HepG2 (cell line): ENCODE data around the gene UBA6. TPM values are rescaled to one million over a fixed set of nuclear protein-coding genes. Genes with fewer than 3 reads are reported as not detected.

Source experiments
- CCAR2 ChIP-seq: fragments of 200-400 bp; formaldehyde crosslinking; optimal IDR thresholded peaks from 2 replicates; pipeline ENCODE3; 2018; ENCODE audit warnings: low read depth, mild to moderate bottlenecking, low read length, moderate library complexity
- GATAD1 ChIP-seq: IDR thresholded peaks from 2 replicates; pipeline ENCODE4 v1.6.1; 2016; ENCODE audit warnings: missing genetic modification reagents, missing compliant biosample characterization
- HMG20B ChIP-seq: conservative IDR thresholded peaks from 2 replicates; pipeline ENCODE4 v1.6.1; 2016; ENCODE audit warnings: missing genetic modification reagents, missing compliant biosample characterization
- MEIS1 ChIP-seq: sonication (generic); formaldehyde crosslinking; IDR thresholded peaks from 2 replicates; pipeline ENCODE4 v1.9.0; 2021; ENCODE audit warnings: mild to moderate bottlenecking, missing genetic modification reagents, moderate library complexity, borderline replicate concordance
- NFYB ChIP-seq: sonication (generic); formaldehyde crosslinking; IDR thresholded peaks from 2 replicates; pipeline ENCODE4 v1.4.0; 2020; ENCODE audit warnings: missing genetic modification reagents
- NFYC ChIP-seq: IDR thresholded peaks from 2 replicates; pipeline ENCODE4 v1.6.1; 2016; ENCODE audit warnings: missing genetic modification reagents, missing compliant biosample characterization
- PHF20 ChIP-seq: sonication (generic); formaldehyde crosslinking; IDR thresholded peaks from 2 replicates; pipeline ENCODE4 v1.5.0; 2020; ENCODE audit warnings: mild to moderate bottlenecking, missing genetic modification reagents
- PITX1 ChIP-seq: sonication (generic); formaldehyde crosslinking; IDR thresholded peaks from 2 replicates; pipeline ENCODE4 v1.5.1; 2020; ENCODE audit warnings: mild to moderate bottlenecking, missing genetic modification reagents
- RXRB ChIP-seq: IDR thresholded peaks from 2 replicates; pipeline ENCODE4 v1.6.1; 2016; ENCODE audit warnings: borderline replicate concordance, missing genetic modification reagents, missing compliant biosample characterization
- TEAD3 ChIP-seq: optimal IDR thresholded peaks from 2 replicates; pipeline ENCODE3; 2016; ENCODE audit warnings: borderline replicate concordance
- ZMYM4 ChIP-seq: sonication (generic); formaldehyde crosslinking; IDR thresholded peaks from 2 replicates; pipeline ENCODE4 v1.8.1; 2023; ENCODE audit warnings: mild to moderate bottlenecking, missing genetic modification reagents
- ZNF138 ChIP-seq: sonication (generic); formaldehyde crosslinking; IDR thresholded peaks from 2 replicates; pipeline ENCODE4 v1.5.0; 2020; ENCODE audit warnings: mild to moderate bottlenecking, low read depth, missing genetic modification reagents
- polyA plus RNA-seq, 8 experiments: library from polyadenylated mRNA; depleted of rRNA in 3 of 8; stranded (reverse) in 7 of 8; unstranded in 1 of 8; fragments of >200 nt; fragmentation: Illumina TruSeq in 4 of 8; extraction: Trizol in 4 of 8; gene quantifications; 2 replicates each; pipeline versions ENCODE4 v1.2.1 to v1.2.3, GENCODE V29; 2011 to 2016; ENCODE audit warnings: low read depth in 4 of 8, missing spikeins in 1 of 8, mixed read lengths in 1 of 8; ENCODE audit not compliant: insufficient read depth in 1 of 8
- total RNA-seq, 5 experiments: library from RNA; depleted of rRNA; stranded (reverse); fragments of >200 nt; fragmentation: Illumina TruSeq; extraction: Trizol; gene quantifications; 2 replicates each; pipeline ENCODE4 v1.2.3, GENCODE V29; 2016; ENCODE audit warnings: low read depth in 1 of 5
- TF ChIP-seq, protein P1 (sequence below): sonication (generic); formaldehyde crosslinking; IDR thresholded peaks from 2 replicates; pipeline ENCODE4 v1.4.0; 2020; ENCODE audit warnings: missing genetic modification reagents
- TF ChIP-seq, protein P2 (sequence below): IDR thresholded peaks from 2 replicates; pipeline ENCODE4 v1.6.1; 2016; ENCODE audit warnings: missing compliant biosample characterization, missing genetic modification reagents, borderline replicate concordance
- TF ChIP-seq, protein P3 (sequence below): conservative IDR thresholded peaks from 2 replicates; pipeline ENCODE4 v1.6.1; 2018; ENCODE audit warnings: missing genetic modification reagents
- TF ChIP-seq, protein P4 (sequence below): sonication (generic); formaldehyde crosslinking; IDR thresholded peaks from 2 replicates; pipeline ENCODE4 v1.4.0; 2020; ENCODE audit warnings: missing genetic modification reagents; ENCODE audit errors: not compliant biosample characterization
- TF ChIP-seq, protein P5 (sequence below): IDR thresholded peaks from 2 replicates; pipeline ENCODE4 v1.6.1; 2016; ENCODE audit warnings: low read depth, missing genetic modification reagents, missing compliant biosample characterization
- TF ChIP-seq, protein P6 (sequence below): sonication (generic); formaldehyde crosslinking; IDR thresholded peaks from 2 replicates; pipeline ENCODE4 v1.4.0; 2020; ENCODE audit warnings: mild to moderate bottlenecking, missing genetic modification reagents

UBA6 gene
- total and polyA plus RNA-seq, 2 of the 13 experiments (the other 11 are each of a cell fraction or from before 2014, with no cell fraction given): 33.3 to 75.4 TPM

DNA sequence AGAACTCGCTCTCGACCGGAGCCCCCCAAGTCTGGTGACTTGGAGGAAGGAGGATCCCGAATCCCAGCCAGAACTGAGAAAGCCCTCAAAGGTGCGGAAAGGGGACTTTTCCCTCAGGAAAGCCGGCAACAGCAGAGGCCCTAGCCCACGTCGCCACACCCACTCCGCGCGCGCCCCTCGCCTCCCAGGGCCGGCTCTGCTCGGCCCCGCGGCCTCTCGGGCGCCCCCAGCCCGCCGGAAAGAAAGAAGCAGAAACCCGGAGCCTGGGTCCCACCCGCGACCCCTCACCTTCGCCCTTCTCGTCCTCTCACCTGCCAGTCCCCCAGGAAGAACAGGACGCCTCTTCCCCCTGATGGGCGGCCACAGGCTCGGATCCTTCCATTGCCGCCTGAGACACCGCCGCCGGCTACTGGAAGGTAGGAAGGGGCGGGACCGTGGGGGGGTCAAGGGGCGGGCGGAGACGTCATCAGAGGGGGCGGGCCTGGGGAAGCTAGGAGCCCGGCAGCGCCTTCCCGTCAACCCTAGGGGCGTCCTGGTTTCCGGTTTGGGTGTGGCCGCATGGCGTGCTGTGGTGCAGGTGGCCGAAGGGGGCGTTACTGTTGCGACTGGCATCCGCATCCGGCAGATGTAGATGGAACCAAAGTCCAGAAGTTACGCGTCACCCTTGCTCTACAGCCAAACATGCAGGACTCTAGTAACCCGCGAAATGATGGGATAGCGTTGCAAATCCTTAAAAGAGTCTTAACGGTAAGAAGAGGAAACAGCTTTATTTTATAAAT, at the start of gene UBA6 (continued):
- TF ChIP-seq, protein P1, sequence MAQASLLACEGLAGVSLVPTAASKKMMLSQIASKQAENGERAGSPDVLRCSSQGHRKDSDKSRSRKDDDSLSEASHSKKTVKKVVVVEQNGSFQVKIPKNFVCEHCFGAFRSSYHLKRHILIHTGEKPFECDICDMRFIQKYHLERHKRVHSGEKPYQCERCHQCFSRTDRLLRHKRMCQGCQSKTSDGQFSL (CRISPR knock-in tag): no peak
- peak; percentile 64 for TF ChIP-seq NFYB (CRISPR knock-in tag)
- peak; percentile 26; the same call in 1 of the 2 replicates for TF ChIP-seq PITX1 (CRISPR knock-in tag)
- no peak for TF ChIP-seq CCAR2
- peak; percentile 85 for TF ChIP-seq TEAD3 (CRISPR knock-in tag)
- TF ChIP-seq, protein P2, sequence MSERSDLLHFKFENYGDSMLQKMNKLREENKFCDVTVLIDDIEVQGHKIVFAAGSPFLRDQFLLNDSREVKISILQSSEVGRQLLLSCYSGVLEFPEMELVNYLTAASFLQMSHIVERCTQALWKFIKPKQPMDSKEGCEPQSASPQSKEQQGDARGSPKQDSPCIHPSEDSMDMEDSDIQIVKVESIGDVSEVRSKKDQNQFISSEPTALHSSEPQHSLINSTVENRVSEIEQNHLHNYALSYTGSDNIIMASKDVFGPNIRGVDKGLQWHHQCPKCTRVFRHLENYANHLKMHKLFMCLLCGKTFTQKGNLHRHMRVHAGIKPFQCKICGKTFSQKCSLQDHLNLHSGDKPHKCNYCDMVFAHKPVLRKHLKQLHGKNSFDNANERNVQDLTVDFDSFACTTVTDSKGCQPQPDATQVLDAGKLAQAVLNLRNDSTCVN (CRISPR knock-in tag): 0 out of 2 replicates have a peak, but pooled peaks have one; percentile 46
- peak; percentile 82 for TF ChIP-seq GATAD1 (CRISPR knock-in tag)
- peak; percentile 73; the same call in 1 of the 2 replicates for TF ChIP-seq HMG20B (CRISPR knock-in tag)
- TF ChIP-seq ZMYM4 (CRISPR knock-in tag): peak; percentile 93
- TF ChIP-seq NFYC: peak; percentile 56
- TF ChIP-seq ZNF138 (CRISPR knock-in tag): no peak; the same call in 1 of the 2 replicates
- TF ChIP-seq, protein P3, sequence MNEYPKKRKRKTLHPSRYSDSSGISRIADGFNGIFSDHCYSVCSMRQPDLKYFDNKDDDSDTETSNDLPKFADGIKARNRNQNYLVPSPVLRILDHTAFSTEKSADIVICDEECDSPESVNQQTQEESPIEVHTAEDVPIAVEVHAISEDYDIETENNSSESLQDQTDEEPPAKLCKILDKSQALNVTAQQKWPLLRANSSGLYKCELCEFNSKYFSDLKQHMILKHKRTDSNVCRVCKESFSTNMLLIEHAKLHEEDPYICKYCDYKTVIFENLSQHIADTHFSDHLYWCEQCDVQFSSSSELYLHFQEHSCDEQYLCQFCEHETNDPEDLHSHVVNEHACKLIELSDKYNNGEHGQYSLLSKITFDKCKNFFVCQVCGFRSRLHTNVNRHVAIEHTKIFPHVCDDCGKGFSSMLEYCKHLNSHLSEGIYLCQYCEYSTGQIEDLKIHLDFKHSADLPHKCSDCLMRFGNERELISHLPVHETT (CRISPR knock-in tag): peak; percentile 62; the same call in 1 of the 2 replicates
- TF ChIP-seq, protein P4, sequence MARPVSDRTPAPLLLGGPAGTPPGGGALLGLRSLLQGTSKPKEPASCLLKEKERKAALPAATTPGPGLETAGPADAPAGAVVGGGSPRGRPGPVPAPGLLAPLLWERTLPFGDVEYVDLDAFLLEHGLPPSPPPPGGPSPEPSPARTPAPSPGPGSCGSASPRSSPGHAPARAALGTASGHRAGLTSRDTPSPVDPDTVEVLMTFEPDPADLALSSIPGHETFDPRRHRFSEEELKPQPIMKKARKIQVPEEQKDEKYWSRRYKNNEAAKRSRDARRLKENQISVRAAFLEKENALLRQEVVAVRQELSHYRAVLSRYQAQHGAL (CRISPR knock-in tag): no peak
- TF ChIP-seq RXRB (CRISPR knock-in tag): peak; percentile 75
- TF ChIP-seq, protein P5, sequence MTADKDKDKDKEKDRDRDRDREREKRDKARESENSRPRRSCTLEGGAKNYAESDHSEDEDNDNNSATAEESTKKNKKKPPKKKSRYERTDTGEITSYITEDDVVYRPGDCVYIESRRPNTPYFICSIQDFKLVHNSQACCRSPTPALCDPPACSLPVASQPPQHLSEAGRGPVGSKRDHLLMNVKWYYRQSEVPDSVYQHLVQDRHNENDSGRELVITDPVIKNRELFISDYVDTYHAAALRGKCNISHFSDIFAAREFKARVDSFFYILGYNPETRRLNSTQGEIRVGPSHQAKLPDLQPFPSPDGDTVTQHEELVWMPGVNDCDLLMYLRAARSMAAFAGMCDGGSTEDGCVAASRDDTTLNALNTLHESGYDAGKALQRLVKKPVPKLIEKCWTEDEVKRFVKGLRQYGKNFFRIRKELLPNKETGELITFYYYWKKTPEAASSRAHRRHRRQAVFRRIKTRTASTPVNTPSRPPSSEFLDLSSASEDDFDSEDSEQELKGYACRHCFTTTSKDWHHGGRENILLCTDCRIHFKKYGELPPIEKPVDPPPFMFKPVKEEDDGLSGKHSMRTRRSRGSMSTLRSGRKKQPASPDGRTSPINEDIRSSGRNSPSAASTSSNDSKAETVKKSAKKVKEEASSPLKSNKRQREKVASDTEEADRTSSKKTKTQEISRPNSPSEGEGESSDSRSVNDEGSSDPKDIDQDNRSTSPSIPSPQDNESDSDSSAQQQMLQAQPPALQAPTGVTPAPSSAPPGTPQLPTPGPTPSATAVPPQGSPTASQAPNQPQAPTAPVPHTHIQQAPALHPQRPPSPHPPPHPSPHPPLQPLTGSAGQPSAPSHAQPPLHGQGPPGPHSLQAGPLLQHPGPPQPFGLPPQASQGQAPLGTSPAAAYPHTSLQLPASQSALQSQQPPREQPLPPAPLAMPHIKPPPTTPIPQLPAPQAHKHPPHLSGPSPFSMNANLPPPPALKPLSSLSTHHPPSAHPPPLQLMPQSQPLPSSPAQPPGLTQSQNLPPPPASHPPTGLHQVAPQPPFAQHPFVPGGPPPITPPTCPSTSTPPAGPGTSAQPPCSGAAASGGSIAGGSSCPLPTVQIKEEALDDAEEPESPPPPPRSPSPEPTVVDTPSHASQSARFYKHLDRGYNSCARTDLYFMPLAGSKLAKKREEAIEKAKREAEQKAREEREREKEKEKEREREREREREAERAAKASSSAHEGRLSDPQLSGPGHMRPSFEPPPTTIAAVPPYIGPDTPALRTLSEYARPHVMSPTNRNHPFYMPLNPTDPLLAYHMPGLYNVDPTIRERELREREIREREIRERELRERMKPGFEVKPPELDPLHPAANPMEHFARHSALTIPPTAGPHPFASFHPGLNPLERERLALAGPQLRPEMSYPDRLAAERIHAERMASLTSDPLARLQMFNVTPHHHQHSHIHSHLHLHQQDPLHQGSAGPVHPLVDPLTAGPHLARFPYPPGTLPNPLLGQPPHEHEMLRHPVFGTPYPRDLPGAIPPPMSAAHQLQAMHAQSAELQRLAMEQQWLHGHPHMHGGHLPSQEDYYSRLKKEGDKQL (CRISPR knock-in tag): 0 out of 2 replicates have a peak, but pooled peaks have one; percentile 53
- TF ChIP-seq, protein P6, sequence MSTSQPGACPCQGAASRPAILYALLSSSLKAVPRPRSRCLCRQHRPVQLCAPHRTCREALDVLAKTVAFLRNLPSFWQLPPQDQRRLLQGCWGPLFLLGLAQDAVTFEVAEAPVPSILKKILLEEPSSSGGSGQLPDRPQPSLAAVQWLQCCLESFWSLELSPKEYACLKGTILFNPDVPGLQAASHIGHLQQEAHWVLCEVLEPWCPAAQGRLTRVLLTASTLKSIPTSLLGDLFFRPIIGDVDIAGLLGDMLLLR (CRISPR knock-in tag): no peak
- TF ChIP-seq MEIS1 (CRISPR knock-in tag): 0 out of 2 replicates have a peak, but pooled peaks have one; percentile 65
- peak; percentile 87 for TF ChIP-seq PHF20 (CRISPR knock-in tag)
